H1 (cell line): ENCODE measurements around the gene IQCM. TPM values are rescaled to one million over a fixed set of nuclear protein-coding genes. Genes with fewer than 3 reads are reported as not detected.
A peak's percentile ranks its signal among the peaks of the same experiment; 100 is the strongest.

Source experiments
- CTCF ChIA-PET: fragments of 300-600 bp; sonication (Branson Sonifier 250); formaldehyde crosslinking; loops from one replicate; lab custom pipeline; 2021; ENCODE audit not compliant: partially characterized antibody; lab: Charles Lee
- POLR2A ChIA-PET: fragments of 300-600 bp; sonication (Branson Sonifier 250); formaldehyde crosslinking; loops from one replicate; lab custom pipeline; 2021; ENCODE audit warnings: inconsistent platforms; ENCODE audit not compliant: partially characterized antibody; lab: Charles Lee
- DNase-seq, 2 experiments: peaks; one replicate each; pipeline versions ENCODE4 v3.0.0 to v3.0.0-alpha.2; 2010 to 2022; ENCODE audit warnings: low spot score in 2 of 2, low read depth in 1 of 2, mixed read lengths in 1 of 2
- FAIRE-seq: peaks from 2 replicates; lab custom pipeline; 2011; peaks lifted over from hg19 to GRCh38; lab: Jason Lieb, UNC
- H2AFZ ChIP-seq: 2 replicates; pipeline ENCODE4 v1.8.1; 2012; ENCODE audit warnings: low read length, inconsistent platforms
- H2AK5ac ChIP-seq: 2 replicates; pipeline ENCODE4 v1.6.1; 2013; ENCODE audit warnings: low read depth, low read length
- H2BK120ac ChIP-seq: replicated peaks from 2 replicates; pipeline ENCODE3; 2013; ENCODE audit warnings: low read depth, low read length, inconsistent platforms
- H2BK12ac ChIP-seq: 2 replicates; pipeline ENCODE4 v1.6.1; 2013; ENCODE audit warnings: low read depth, low read length
- H2BK15ac ChIP-seq: 2 replicates; pipeline ENCODE4 v1.6.1; 2013; ENCODE audit warnings: low read length
- H2BK20ac ChIP-seq: 2 replicates; pipeline ENCODE4 v1.6.1; 2013; ENCODE audit warnings: low read length
- H2BK5ac ChIP-seq: 2 replicates; pipeline ENCODE4 v1.6.1; 2013; ENCODE audit warnings: low read depth, low read length
- H3K14ac ChIP-seq: 2 replicates; pipeline ENCODE4 v1.6.1; 2013; ENCODE audit warnings: inconsistent platforms; ENCODE audit not compliant: insufficient read length
- H3K18ac ChIP-seq: 2 replicates; pipeline ENCODE4 v1.6.1; 2013; ENCODE audit warnings: low read length; ENCODE audit errors: extremely low read depth
- H3K23ac ChIP-seq: 2 replicates; pipeline ENCODE4 v1.6.1; 2013; ENCODE audit warnings: inconsistent platforms; ENCODE audit not compliant: insufficient read length
- H3K23me2 ChIP-seq: 2 replicates; pipeline ENCODE4 v1.6.1; 2013; ENCODE audit warnings: low read depth, low read length
- H3K27ac ChIP-seq: 2 replicates; pipeline ENCODE4 v1.6.1; 2011; ENCODE audit warnings: low read depth, low read length, inconsistent platforms
- H3K27me3 ChIP-seq, 4 experiments: replicated peaks in 1 of 4; 1 replicate in 1 of 4; 2 replicates in 3 of 4; pipeline versions ENCODE4 v1.6.1 to v1.8.1; 2011 to 2013; ENCODE audit warnings: low read length in 3 of 4, mild to moderate bottlenecking in 3 of 4, inconsistent platforms in 2 of 4, mixed read lengths in 2 of 4, moderate library complexity in 1 of 4; ENCODE audit not compliant: control insufficient read depth in 3 of 4, insufficient read depth in 3 of 4; ENCODE audit errors: extremely low read depth in 1 of 4
- H3K36me3 ChIP-seq, 4 experiments: 2 replicates each; pipeline versions ENCODE4 v1.6.1 to v1.8.1; 2011 to 2013; ENCODE audit warnings: mild to moderate bottlenecking in 4 of 4, low read length in 3 of 4, moderate library complexity in 2 of 4, control low read depth in 1 of 4, inconsistent platforms in 1 of 4; ENCODE audit not compliant: insufficient read depth in 4 of 4, control insufficient read depth in 2 of 4
- H3K4ac ChIP-seq: replicated peaks from 2 replicates; pipeline ENCODE3; 2013; ENCODE audit warnings: low read length, low read depth, mixed read lengths, inconsistent platforms; ENCODE audit not compliant: insufficient read length
- H3K4me1 ChIP-seq, 4 experiments: replicated peaks in 1 of 4; 1 replicate in 1 of 4; 2 replicates in 3 of 4; pipeline versions ENCODE4 v1.6.1 to v1.8.1; 2011 to 2013; ENCODE audit warnings: low read length in 3 of 4, inconsistent platforms in 2 of 4, mixed read lengths in 1 of 4; ENCODE audit not compliant: insufficient read depth in 4 of 4, control insufficient read depth in 3 of 4
- H3K4me2 ChIP-seq, 2 experiments: 2 replicates each; pipeline versions ENCODE4 v1.6.1 to v1.8.1; 2011 to 2013; ENCODE audit warnings: low read depth in 2 of 2, low read length in 2 of 2, control low read depth in 1 of 2, inconsistent platforms in 1 of 2, mild to moderate bottlenecking in 1 of 2; ENCODE audit not compliant: insufficient read depth in 1 of 2
- H3K4me3 ChIP-seq, 4 experiments: fragments of 200-600, 300-600 bp in 1 of 4; sonication (generic), shearing (Covaris generic), sonication (Bioruptor Twin) in 1 of 4; 2 replicates each; pipeline versions ENCODE4 v1.5.1 to v1.8.1; 2011 to 2016; ENCODE audit warnings: low read length in 4 of 4, low read depth in 3 of 4, control low read depth in 2 of 4, inconsistent platforms in 2 of 4, mild to moderate bottlenecking in 2 of 4, mixed read lengths in 1 of 4, moderate library complexity in 1 of 4; ENCODE audit not compliant: insufficient read depth in 2 of 4; ENCODE audit errors: extremely low read depth in 1 of 4
- H3K56ac ChIP-seq: replicated peaks from 2 replicates; pipeline ENCODE3; 2013; ENCODE audit warnings: low read depth, mild to moderate bottlenecking, mixed read lengths, low read length, inconsistent platforms; ENCODE audit not compliant: insufficient read length
- H3K79me1 ChIP-seq: 2 replicates; pipeline ENCODE4 v1.6.1; 2013; ENCODE audit warnings: low read depth, low read length, control low read depth
- H3K79me2 ChIP-seq, 2 experiments: 2 replicates each; pipeline versions ENCODE4 v1.6.1 to v1.8.1; 2012 to 2013; ENCODE audit warnings: low read length in 2 of 2, mild to moderate bottlenecking in 2 of 2, inconsistent platforms in 1 of 2; ENCODE audit not compliant: insufficient read depth in 2 of 2, control insufficient read depth in 1 of 2
- H3K9ac ChIP-seq, 4 experiments: replicated peaks in 1 of 4; 1 replicate in 1 of 4; 2 replicates in 3 of 4; pipeline versions ENCODE4 v1.6.1 to v1.8.1; 2011 to 2013; ENCODE audit warnings: low read depth in 3 of 4, low read length in 3 of 4, control low read depth in 2 of 4, mild to moderate bottlenecking in 2 of 4, moderate library complexity in 2 of 4, inconsistent platforms in 1 of 4; ENCODE audit errors: extremely low read depth in 1 of 4
- H3K9me3 ChIP-seq, 2 experiments: 2 replicates each; pipeline versions ENCODE4 v1.6.1 to v1.8.1; 2012 to 2013; ENCODE audit warnings: mild to moderate bottlenecking in 2 of 2, moderate library complexity in 2 of 2, control low read depth in 1 of 2, inconsistent platforms in 1 of 2, low read depth in 1 of 2, low read length in 1 of 2, mixed read lengths in 1 of 2; ENCODE audit not compliant: insufficient read depth in 2 of 2
- H4K20me1 ChIP-seq, 2 experiments: replicated peaks in 1 of 2; 2 replicates each; pipeline versions ENCODE3 to v1.8.1; 2011 to 2013; ENCODE audit warnings: inconsistent platforms in 2 of 2, low read length in 2 of 2, mild to moderate bottlenecking in 1 of 2; ENCODE audit not compliant: insufficient read depth in 2 of 2, control insufficient read depth in 1 of 2
- H4K5ac ChIP-seq: 2 replicates; pipeline ENCODE4 v1.6.1; 2013; ENCODE audit warnings: low read length, low read depth, mixed read lengths, inconsistent platforms; ENCODE audit not compliant: insufficient read length
- H4K8ac ChIP-seq: 2 replicates; pipeline ENCODE4 v1.8.0; 2013; ENCODE audit warnings: mild to moderate bottlenecking, moderate library complexity, low read length, inconsistent platforms; ENCODE audit not compliant: insufficient read depth; ENCODE audit errors: extremely low read depth
- H4K91ac ChIP-seq: replicated peaks from 2 replicates; pipeline ENCODE3; 2013; ENCODE audit warnings: low read length, mixed read lengths, inconsistent platforms; ENCODE audit not compliant: insufficient read length
- ASH2L ChIP-seq: fragments of 200-600, 300-600 bp; sonication (generic); IDR thresholded peaks from one replicate; pipeline ENCODE4 v1.7.1; 2017; ENCODE audit warnings: low read length
- CREB1 ChIP-seq: IDR thresholded peaks from 2 replicates; pipeline ENCODE4 v1.6.1; 2012; ENCODE audit warnings: inconsistent platforms
- CTBP2 ChIP-seq: IDR thresholded peaks from 2 replicates; pipeline ENCODE4 v1.7.0; 2011; ENCODE audit warnings: borderline replicate concordance, mild to moderate bottlenecking, moderate library complexity, mixed read lengths, low read length; ENCODE audit not compliant: insufficient read depth, insufficient read length
- E2F6 ChIP-seq: IDR thresholded peaks from 2 replicates; pipeline ENCODE4 v1.6.1; 2012; ENCODE audit warnings: inconsistent platforms
- JUND ChIP-seq: IDR thresholded peaks from 2 replicates; pipeline ENCODE4 v1.6.1; 2011; ENCODE audit warnings: mild to moderate bottlenecking, improper control_type of control experiment, low read length
- MAFK ChIP-seq: IDR thresholded peaks from 2 replicates; pipeline ENCODE4 v1.6.1; 2012; ENCODE audit warnings: low read depth, mild to moderate bottlenecking, improper control_type of control experiment, low read length
- RAD21 ChIP-seq, 2 experiments: IDR thresholded peaks in 1 of 2; conservative IDR thresholded peaks in 1 of 2; 2 replicates each; pipeline ENCODE4 v1.6.1; 2011; ENCODE audit warnings: low read depth in 2 of 2, low read length in 2 of 2, improper control_type of control experiment in 1 of 2, inconsistent platforms in 1 of 2, mild to moderate bottlenecking in 1 of 2, moderate library complexity in 1 of 2
- SP4 ChIP-seq: IDR thresholded peaks from 2 replicates; pipeline ENCODE4 v1.6.1; 2012; ENCODE audit warnings: low read length, inconsistent platforms
- WGBS, 2 experiments: shearing (Covaris generic) in 1 of 2; methylation state at CpG; one replicate each; pipeline versions ENCODE4 v1.1.6 to v1.1.7; 2013 to 2015; ENCODE audit warnings: low lambda C conversion rate in 2 of 2, mixed read lengths in 2 of 2, inconsistent platforms in 1 of 2, low coverage in 1 of 2, missing lambda C conversion rate in 1 of 2; ENCODE audit not compliant: insufficient replicate concordance in 2 of 2, insufficient coverage in 1 of 2, insufficient read length in 1 of 2; ENCODE audit errors: extremely low coverage in 1 of 2, missing lambda C conversion rate in 1 of 2; 5-methylcytosine and 5-hydroxymethylcytosine counted together
- polyA plus RNA-seq, 7 experiments: library from polyadenylated mRNA; depleted of rRNA in 3 of 7; stranded (reverse) in 5 of 7; unstranded in 2 of 7; fragments of >200 nt in 5 of 7; fragments of 200-250 nt in 2 of 7; gene quantifications; 1 replicate in 5 of 7; 2 replicates in 1 of 7; 4 replicates in 1 of 7; pipeline versions ENCODE4 v1.2.1 to v1.2.3, GENCODE V29; 2011 to 2013; ENCODE audit warnings: missing spikeins in 2 of 7, mixed read lengths in 2 of 7
- total RNA-seq: library from RNA; stranded (reverse); fragmentation: NEBNext Ultra II Directional; extraction: Animal tissue kit (Norgen Biotek cat#: 25700); gene quantifications from 2 replicates; pipeline ENCODE4 v1.2.1, GENCODE V29; 2021
- TF ChIP-seq, protein P1 (sequence below), 3 experiments: IDR thresholded peaks; 1 replicate in 2 of 3; 2 replicates in 1 of 3; pipeline versions ENCODE4 v1.5.1 to v1.6.1; 2011; ENCODE audit warnings: low read length in 3 of 3, mild to moderate bottlenecking in 3 of 3, inconsistent platforms in 2 of 3, low read depth in 1 of 3, moderate library complexity in 1 of 3; ENCODE audit not compliant: insufficient read depth in 1 of 3; ENCODE audit errors: control extremely low read depth in 1 of 3
- TF ChIP-seq, protein P2 (sequence below): IDR thresholded peaks from 2 replicates; pipeline ENCODE4 v1.6.1; 2012; ENCODE audit warnings: inconsistent platforms

The IQCM gene
- total and polyA plus RNA-seq, 2 of the 8 experiments (the other 6 are each of a cell fraction or from before 2014, with no cell fraction given): not detected

- no peak overlapping the region for H2BK120ac ChIP-seq
- H3K4me3 ChIP-seq: no peak overlapping the region
- H3K14ac ChIP-seq: no peak overlapping the region
- no peak overlapping the region for H3K9ac ChIP-seq
- H4K8ac ChIP-seq: no peak overlapping the region
- no peaks in the 10 kb centered on the region for H3K23me2 ChIP-seq
- H3K36me3 ChIP-seq: no peaks in the 10 kb centered on the region
- CTCF ChIA-PET: interaction anchor here (0.9 kb wide), 1 partner anchor 31 kb away, joined by 4 read pairs; no protein-coding TSS in a partner anchor
- H2AFZ ChIP-seq: 0 out of 2 replicates have a peak overlapping the region, but pooled peaks have one; percentile 20
- no peak overlapping the region for H2AK5ac ChIP-seq
- H2BK12ac ChIP-seq: no peak overlapping the region
- no peak for DNase-seq
- no peak for TF ChIP-seq E2F6
- TF ChIP-seq RAD21 (IDR thresholded peaks at IDR 0.05 in 1 of 2, conservative IDR thresholded peaks at IDR 0.05 in 1 of 2; ENCODE audit: low read depth in 2 of 2, low read length in 2 of 2): no peak
- TF ChIP-seq SP4: no peak
- no peak for TF ChIP-seq JUND
- TF ChIP-seq, protein P1, sequence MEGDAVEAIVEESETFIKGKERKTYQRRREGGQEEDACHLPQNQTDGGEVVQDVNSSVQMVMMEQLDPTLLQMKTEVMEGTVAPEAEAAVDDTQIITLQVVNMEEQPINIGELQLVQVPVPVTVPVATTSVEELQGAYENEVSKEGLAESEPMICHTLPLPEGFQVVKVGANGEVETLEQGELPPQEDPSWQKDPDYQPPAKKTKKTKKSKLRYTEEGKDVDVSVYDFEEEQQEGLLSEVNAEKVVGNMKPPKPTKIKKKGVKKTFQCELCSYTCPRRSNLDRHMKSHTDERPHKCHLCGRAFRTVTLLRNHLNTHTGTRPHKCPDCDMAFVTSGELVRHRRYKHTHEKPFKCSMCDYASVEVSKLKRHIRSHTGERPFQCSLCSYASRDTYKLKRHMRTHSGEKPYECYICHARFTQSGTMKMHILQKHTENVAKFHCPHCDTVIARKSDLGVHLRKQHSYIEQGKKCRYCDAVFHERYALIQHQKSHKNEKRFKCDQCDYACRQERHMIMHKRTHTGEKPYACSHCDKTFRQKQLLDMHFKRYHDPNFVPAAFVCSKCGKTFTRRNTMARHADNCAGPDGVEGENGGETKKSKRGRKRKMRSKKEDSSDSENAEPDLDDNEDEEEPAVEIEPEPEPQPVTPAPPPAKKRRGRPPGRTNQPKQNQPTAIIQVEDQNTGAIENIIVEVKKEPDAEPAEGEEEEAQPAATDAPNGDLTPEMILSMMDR (IDR thresholded peaks at IDR 0.05; ENCODE audit: control extremely low read depth in 1 of 3, insufficient read depth in 1 of 3, low read depth in 1 of 3, low read length in 3 of 3): no peak
- no peak for TF ChIP-seq CTBP2
- TF ChIP-seq, protein P2, sequence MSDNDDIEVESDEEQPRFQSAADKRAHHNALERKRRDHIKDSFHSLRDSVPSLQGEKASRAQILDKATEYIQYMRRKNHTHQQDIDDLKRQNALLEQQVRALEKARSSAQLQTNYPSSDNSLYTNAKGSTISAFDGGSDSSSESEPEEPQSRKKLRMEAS: no peak
- no peak for TF ChIP-seq ASH2L
- no peak for TF ChIP-seq MAFK
- no peak for TF ChIP-seq CREB1
- POLR2A ChIA-PET: no interaction called here
- H2BK5ac ChIP-seq: no peak overlapping the region
- WGBS, 2 experiments: 84% methylated on average over 2 of the region's 2 CpGs; no CpG with 5 or more reads in 1 of the 2 experiments
- H3K27me3 ChIP-seq: peaks cover 0 to 1% (median 0%) of the 10 kb centered on the region in 4 experiments; a peak in 1 of 7 replicates
- no peak overlapping the region for H3K18ac ChIP-seq
- no peak overlapping the region for H4K5ac ChIP-seq
- H3K56ac ChIP-seq: no peak overlapping the region
- no peak overlapping the region for H2BK20ac ChIP-seq
- H3K27ac ChIP-seq: no peak overlapping the region
- peaks cover 0 to 3% (median 0%) of the 10 kb centered on the region in 4 experiments; a peak in 1 of 7 replicates for H3K4me1 ChIP-seq
- no peak overlapping the region for H3K4ac ChIP-seq
- H3K79me1 ChIP-seq: no peaks in the 10 kb centered on the region
- no peaks in the 10 kb centered on the region for H4K20me1 ChIP-seq
- no peak overlapping the region for H4K91ac ChIP-seq
- no peak overlapping the region for H3K23ac ChIP-seq
- H2BK15ac ChIP-seq: no peak overlapping the region
- no peaks in the 10 kb centered on the region; a peak in 1 of 4 replicates for H3K9me3 ChIP-seq
- no peak overlapping the region for H3K4me2 ChIP-seq
- H3K79me2 ChIP-seq: no peaks in the 10 kb centered on the region
- no peak for FAIRE-seq
These were observed 9.7 kb upstream of the IQCM start for GRCh38 chr4:149825336-149825735.
